D341Med (cell line): Measurements from ENCODE around the gene CLCNKA.
"Not testable (repeated sequence)": the region's sequence is repeated elsewhere in the genome, so short reads cannot be mapped to it uniquely, and the experiment has no call there.

ENCODE experiments used
- DNase-seq: peaks from one replicate; pipeline ENCODE4 v3.0.0; 2012; ENCODE audit warnings: low spot score

Gene CLCNKA

DNA sequence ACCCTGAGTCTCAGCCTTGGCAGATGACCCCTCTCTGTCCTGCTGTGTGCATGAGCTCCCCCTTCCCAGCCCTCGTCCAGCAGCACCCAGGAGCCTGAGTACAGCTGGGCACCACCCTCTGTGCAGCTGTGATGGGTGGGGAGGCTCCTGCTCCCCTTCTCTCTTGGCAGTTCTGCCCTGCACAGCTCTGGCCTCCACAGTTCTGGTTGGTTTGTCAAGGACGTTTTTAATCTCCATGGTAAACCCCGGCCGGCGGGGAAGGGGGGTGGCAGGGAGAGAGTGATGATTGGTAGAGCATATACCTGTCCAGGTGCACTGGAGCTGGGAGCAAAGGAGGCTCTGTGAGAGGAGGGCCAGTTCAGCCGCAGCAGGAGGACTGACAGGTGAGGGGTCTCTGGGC lies at the start of gene CLCNKA:
Gene CLCNKA, plus strand, starts transcription at position 356 of the 400 bp plus-strand sequence. CDS start 584 bp downstream, outside the sequence.
- no peak for DNase-seq

DNA sequence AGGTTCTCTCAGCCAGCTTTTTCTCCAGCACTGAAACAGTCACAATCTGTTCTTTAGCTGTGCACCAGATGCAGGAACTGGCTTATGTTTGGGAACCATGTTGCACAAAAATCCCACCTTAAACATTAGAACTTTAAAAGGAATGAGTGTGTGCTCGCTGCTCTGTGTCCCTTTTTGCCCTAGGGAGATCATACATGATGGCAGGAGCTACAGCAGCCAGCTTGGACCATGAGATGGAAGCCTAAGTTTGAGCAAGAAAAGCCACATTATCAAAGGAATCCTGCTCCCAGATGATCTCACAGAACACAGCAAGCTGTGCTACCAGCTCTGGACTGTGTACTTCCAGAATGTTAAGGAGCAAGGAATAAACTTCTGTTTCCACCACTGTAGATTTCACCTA lies 49.4 kb upstream of the CLCNKA start:
- DNase-seq = no peak

DNA sequence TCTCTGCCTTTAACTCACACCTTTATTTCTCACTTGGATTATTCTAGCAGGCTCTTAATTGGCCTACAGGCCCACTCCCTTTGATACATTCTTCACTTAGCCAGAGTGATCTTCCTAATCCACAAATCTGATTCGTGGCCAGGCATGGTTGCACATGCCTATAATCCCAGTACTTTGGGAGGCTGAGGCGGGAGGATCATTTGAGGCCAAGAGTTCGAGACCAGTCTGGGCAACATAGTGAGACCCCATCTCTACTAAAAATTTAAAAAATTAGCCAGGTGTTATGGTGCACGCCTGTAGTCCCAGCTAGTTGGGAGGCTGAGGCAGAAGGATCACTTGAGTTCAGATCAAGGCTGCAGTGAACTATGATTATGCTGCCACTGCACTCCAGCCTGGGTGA lies 48.1 kb upstream of the CLCNKA start:
- no peak for DNase-seq

DNA sequence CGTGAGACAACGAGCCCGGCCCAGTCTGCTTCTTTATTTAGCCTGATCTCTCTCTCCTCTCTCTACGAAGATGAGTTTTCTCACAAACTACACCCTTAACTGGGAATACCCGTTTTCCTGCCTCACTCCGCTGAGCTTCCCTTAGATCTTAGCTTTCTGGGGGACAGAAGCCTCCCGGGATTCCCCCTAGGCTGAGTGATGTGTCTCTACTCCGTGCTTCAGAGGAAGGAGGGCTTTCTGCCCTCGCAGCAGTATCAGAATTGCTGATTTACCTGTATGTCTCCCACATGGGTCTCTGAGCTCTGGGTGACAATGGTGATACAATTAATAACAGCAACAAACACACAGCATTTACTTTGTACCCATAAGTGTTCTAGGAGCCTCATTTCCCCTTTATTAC lies 47.0 kb upstream of the CLCNKA start:
- no peak for DNase-seq

DNA sequence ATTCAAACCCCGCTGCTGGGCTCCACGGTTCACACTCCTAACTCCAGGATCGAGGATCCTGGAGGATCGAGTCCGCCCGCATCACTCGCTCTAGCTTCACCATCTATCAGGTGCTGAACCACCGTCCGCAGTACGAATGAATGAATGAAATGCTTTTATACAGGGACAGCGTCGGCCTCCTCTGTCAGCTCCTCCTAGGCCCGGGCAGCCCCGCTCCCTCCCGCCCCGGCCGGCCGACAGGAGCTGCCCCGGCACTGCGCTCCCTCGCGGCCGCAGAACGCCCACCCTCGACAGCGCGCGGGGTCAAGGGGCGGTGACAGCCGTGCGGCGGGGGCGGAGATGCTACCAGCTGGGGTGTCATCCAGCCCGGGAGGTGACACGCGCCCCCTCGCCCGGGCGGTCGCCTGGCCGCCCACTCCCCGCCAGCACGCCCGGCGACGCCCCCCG lies 46.5 kb upstream of the CLCNKA start:
- DNase-seq = peak; percentile 84

DNA sequence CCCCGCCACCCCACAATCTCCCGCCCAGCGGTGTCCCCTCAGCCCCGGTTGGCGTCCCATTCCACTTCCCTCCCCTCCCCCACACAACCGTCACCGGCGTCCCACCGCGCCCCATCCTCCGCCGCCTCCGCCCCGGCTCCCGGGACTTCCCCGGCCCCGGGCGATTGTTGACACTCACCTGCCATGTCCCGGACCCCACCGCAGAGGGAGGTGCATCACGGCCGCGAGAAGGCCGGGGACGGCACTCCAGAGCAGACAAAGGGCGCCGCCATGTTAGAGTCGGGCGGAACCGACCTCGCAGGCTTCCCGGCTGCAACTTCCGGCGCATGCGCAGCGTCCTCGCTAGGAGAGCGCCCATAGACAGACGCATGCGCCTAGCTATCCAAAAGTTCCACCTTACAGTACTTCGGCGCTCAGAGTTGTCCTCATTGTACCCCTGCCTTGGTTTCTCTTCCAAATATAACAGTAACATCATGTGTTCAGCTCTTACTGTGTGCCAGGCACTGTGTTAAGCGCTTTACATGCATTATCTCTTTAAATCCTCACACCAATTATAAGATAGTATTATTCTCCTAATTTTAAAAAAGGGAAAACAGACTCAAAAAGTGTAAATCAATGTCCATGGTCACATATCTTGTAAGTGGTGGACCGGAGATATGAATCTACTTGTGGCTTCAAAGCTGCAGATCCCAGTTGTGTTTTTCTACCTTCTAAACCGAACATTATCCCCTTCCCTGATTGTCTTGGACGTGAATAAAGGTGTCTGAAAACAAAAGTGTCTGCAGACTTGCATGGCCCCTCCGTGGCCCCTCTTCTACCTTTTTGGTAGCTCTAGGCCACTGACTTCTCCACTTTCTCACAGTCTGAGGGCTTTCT lies 45.8 kb upstream of the CLCNKA start, which contains the start of gene ZBTB17:
Gene ZBTB17, minus strand, starts transcription at position 297 of the 876 bp plus-strand sequence. CDS start 27,606 bp downstream, outside the sequence.
- peak; percentile 95 for DNase-seq

DNA sequence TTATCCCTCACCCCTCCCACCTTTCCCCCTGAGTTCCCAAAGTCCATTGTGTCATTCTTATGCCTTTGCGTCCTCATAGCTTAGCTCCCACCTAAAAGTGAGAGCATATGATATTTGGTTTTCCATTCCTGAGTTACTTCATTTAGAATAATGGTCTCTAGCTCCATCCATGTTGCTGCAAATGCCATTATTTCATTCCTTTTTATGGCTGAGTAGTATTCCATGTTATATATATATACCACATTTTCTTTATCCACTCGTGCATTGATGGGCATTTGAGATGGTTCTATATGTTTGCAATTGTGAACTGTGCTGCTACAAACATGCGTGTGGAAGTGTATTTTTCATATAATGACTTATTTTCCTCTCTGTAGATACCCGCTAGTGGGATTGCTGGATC lies 43.9 kb upstream of the CLCNKA start:
- DNase-seq = not testable (repeated sequence)

DNA sequence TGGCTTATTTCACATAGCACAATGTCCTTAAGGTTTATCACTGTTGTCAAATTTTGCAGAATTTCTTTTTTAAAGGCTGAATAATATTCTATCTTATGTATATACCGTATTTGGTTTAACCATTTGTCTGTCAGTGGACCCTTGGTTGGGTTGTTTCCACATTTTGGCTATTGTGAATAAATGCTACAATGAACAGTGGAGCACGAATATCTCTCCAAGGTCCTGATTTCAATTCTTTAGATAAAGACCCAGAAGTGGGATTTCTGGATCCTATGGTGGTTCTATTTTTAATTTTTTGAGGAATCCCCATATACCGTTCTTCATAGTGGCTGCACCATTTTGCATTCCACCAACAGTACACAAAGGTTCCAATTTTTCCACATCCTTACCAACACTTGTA lies 40.2 kb upstream of the CLCNKA start:
- DNase-seq = no peak

DNA sequence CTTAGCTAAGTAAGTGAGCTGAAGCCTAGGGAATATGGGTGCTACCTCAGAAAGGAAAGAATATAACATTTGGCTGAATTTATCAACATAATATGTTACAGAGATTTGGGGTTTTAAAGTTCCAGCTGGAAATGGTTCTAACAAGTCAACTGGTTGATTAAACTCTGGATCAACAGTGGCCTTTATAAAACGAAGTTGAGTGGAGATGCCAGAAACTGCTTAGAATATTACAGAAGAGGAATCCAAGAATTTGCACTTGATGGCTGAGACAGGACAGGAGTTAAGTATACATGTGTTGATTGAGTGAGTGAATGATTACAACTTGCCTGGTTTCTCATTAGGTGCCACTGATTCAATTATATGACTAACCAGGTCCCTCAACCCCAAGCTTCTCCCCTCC lies 38.6 kb upstream of the CLCNKA start:
- DNase-seq = no peak

DNA sequence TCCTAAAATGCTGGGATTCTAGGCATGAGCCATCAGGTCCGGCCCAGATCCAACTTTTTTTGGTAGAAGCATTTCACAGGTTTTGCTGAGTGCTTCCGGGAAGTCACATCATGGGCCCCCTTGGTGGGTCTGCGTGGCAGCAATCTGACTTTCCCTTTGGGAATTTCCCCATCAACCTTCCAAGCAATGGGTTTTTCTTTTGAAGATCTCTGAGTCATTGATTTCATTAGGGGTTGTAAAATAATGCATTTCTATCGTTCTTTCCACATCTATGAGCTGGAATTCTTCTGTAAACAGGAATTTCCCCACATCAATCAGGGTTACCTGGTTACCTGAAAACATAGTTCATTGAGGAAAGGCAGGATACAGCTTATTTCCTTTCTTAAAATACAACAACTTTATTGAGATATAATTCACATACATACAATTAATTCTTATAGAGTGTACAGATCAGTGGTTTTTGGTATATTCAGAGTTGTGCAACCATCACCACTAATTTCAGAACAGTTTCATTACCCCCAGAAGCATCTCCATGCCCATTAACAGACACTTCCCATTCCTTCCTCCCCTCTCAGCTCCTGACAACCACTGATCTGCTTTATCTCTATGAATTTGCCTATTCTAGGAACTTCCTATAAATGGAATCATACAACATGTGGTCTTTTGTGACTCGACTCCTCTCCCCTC lies 36.1 kb upstream of the CLCNKA start:
- DNase-seq = no peak

DNA sequence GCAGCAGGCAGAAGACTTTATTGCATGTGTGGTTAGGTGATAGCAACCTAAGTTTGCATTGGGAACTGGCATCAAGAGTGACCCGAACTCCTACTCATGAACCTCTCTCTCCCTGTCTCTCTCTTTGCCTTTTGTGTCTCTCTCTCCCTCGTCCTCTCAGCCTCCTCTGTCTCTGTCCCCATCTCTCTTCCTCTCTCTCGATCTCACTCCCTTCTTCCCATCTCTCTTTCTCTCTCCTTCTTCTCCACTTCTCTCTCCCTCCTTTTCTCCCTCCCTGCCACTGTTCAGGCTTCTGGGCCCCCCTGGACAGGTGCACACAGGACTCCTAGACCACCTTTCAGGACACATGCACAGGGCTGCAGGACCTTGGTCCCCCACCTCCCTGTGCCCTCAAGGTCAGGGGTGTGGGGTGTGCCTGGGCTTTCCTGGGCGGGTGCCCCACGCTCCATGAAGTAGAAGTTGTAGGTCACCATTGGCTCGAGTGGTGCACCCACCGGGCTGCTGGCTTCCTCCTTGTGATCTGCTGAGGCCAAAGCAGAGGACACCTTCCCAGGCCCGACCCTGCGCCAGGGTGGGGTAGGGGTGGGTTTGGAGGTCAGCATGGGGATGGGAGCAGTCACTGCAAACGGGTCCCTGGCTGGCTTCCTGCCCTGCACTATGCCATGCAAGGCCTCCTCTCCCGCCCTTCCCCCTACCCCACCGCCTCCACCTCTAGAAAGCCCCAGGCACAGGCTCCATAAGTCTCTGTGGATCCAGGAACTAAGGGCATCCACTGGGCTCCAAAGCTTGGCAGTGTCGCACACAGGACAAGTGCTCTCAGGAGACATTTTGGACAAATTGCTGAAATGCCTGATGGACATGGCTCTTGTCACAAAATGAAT lies 32.7 kb upstream of the CLCNKA start:
- DNase-seq = no peak

DNA sequence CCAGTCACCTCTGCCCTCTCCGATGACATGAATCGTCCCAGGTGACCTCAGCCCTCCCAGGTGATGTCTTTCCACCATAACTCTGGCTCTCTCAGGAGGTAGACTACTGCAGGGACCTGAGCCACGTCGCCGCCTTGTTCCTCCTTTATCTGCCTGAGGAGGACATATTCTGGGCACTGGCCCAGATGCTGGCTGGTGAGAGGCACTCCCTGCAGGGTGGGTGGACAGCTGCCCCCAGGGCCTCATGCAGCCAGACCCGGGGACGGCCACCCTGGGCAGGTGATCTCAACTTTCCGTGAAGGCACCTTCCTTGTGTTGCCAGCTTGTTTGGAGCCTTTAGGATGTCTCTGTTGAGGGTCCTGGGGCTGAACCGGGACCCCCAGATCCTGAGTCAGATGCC lies 32.1 kb upstream of the CLCNKA start:
- DNase-seq = no peak

DNA sequence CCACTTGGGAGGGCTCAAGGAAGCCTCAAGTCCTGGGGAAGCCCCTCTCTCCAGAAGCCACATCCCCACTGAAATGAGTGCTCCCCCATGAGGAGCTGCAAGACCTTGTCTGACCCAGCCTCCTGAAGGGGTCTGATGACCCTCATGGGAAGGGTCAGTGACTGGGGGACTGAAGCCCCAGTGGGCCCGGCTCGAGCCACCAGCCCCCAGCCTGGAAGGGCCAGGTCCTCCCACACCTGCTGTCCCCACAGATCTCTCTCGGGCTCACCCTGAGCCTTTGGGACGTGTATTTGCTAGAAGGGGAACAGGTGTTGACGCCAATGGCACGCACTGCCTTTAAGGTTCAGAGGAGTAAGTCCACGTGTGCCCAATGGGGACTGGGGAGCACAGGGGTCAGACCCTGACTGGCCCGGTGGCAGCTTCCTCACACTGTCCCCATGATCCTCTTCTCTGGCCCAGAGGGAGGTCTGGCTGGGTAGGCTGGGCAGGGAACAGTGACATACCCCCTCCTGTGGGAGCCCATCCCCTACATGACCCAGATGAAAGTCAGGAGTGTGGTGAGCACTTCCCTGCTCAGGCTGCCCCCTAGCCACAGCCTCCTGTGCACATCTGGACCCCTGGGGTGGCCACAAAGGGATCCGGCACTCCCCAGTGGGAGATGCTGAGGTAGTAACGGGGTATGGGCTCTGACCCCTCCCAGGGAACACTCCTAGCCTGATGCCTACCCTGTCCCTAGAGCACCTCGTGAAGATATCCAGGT lies 30.2 kb upstream of the CLCNKA start:
- no peak for DNase-seq

DNA sequence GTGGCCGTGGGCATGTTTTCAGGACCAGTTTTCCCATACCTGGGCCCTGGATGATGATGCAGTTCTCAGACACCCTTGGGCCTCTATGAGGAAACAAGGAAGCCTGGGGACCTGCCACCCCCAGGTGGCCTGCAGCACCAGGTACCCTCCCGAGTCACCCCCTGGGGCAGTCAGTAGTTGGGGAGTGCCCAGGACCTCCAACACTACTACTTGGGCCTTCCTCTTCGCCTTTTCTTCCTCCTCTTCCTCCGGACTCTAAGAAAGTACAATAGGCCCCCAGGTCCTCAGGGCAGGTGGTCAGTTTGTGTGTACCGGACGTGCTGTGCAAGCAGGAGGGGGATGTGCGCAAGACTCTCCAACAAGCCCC lies 29.7 kb upstream of the CLCNKA start:
- DNase-seq = no peak

DNA sequence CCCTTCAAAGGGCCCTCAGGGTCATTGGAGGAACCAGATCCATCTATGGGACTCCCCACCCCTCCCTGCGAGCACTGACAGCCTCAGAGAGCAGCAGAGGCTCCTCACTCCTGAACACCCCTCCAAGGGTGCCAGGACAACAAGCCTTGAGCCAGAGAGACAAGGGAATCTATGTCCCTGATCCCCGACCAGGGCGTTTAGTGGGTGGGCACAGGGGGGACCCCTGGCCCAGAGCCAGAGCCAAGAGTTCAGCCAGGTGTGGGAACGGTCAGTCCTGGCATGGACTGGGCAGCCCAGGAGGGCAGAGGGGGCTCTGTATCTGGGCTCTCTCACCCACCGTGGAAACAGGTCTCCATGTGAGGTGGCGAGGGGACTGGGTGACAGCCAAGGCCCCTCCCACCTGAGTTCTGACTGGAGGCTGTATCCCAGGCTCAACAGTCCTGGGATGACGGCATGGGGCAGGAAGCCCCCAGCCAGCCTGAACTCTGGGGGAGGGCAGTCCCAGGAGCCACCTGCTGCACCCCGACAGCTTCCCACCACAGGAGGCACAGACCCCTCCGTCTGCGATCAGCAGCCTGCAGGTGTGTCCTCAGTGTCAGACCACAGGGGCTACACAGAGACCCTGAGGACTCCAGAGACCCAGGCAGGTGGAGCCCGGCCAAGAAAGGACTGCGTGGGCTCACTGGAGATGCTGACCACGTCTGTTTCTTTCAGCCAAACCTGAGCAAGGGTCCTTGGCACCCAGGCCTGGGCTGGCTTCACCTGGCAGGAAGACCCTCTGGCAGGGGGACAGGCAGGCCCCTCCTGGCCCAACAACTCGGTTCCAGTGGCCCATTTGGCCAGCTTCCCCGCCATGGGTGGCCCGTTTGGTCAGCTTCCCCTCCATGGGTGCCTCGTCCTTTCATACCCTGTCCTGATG lies 29.0 kb upstream of the CLCNKA start:
- DNase-seq = no peak

DNA sequence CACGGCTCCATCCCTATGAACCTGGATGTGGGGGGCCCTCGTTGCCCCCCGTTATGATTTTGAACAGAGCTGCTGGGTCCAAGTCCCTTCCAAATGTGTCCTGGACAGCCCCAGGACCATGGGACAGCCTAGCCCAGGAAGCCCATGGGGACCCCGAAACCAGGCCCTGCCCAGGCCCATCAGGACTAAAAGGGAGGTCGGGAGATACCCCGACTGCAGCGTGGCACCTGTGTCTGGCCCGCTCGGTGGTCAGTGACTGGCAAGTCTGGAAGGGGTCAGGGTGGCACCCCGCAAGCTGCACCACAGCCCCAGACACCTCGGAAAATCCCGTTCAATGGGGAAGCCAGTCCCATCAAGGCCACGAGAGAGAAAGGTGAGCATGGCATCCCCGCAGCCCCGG lies 28.2 kb upstream of the CLCNKA start:
- DNase-seq = no peak

DNA sequence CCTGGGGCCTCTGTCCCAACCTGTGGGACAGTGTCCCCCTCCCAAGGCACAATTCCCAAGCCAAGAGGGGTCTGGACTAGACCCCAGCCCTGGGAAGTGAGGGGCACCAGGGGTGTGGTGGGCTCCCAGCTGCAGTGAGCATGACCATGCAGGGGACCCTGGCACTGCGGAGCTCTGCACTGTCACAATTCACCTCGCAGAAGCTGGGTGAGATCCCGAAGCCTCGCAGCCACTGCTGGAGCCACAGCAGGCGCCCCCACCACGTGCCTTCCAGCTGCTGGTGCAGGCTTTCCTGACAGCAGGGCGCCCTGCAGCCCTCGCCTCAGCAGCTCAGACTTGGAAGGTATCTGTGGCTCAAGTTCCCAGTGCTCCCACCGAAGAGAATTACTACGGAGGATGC lies 27.8 kb upstream of the CLCNKA start:
- DNase-seq = no peak

DNA sequence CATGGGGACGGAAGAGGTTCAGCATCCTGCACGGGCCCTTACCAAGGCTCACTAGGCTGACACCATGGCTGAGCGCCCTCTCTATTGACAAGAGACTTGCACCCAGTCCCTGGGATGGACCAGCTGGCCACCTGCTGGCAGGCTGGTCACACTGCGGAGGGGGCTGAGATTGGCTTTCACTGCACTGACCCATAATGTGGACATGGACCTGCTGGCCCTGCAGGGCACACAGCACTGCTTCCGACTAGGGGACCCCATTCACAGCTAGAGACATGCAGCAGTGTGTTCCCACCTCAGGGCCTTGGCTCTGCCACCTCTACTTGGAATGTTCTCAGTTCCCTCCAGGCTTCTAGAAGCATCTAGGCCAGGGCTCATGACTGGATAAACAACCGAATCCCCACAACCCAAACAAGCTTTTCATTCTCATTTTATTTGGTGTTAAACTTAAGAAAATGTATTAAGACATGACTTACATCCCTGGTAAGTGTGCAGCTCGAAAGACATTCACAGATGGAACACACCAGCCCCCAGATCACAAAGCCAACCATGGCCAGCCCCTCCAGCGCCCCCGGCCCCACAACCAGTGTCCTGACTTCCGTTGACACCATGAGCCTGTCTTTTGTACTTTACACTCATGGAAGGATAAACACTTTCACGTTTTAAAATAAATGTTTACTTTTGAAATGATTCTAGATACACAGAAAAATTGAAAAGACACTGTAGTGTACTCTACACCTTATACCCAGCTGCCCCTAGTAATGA lies 27.1 kb upstream of the CLCNKA start:
- peak; percentile 57 for DNase-seq

DNA sequence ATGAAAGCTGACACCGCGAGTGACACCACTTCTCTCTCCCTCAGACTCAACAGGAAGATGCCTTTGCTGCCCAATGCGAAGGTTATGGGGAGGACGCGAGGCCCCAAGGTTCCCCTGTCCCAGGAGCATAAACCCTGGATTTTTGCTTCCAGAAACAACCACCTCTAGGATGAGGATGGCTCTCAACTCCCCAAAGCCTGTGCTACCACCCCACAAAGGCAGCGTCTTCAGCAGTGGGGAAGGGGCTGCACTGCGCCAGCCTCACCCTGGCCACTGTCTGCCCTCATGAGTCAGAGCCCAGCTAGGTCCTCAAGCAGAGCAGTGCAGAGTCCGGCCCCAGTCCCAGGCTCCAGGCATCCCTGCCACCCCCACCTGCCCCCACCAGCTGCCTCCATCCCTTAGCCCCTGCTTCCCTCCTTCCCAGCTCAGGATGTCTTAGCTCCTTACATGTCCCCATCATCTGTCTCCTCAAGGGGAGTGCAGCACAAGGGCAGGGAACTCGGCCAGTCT lies 24.7 kb upstream of the CLCNKA start:
- no peak for DNase-seq
